ENCODE measurements around the gene TMED7. TPM values are rescaled to one million over a fixed set of nuclear protein-coding genes. Genes with fewer than 3 reads are reported as not detected.

TMED7 gene
- total RNA-seq: 70.9 and 84.6 TPM in 2 replicates

GRCh38 chr5:115625579-115626444 lies at the start of gene TMED7:
Gene TMED7, minus strand, starts transcription at chr5:115626036. Its CDS starts 244 bp downstream, at chr5:115625792.

GRCh38 chr5:115601701-115602590 lies 23.9 kb downstream of the TMED7 start, which contains the start of gene TICAM2:
Gene TICAM2, minus strand, starts transcription at chr5:115602479. Its CDS starts 21,223 bp downstream, at chr5:115581256.

Other genes with a start within 250 kb of the TMED7 start
- gene FEM1C, start 81.3 kb downstream of the TMED7 start, total RNA-seq: 16.2 and 19.4 TPM in 2 replicates
- gene TICAM2, start 23.6 kb downstream of the TMED7 start, total RNA-seq: 2.0 and 4.7 TPM in 2 replicates
- gene CDO1, start 190.6 kb upstream of the TMED7 start, total RNA-seq: 3.5 and 7.2 TPM in 2 replicates
- 25.4 and 31.8 TPM in 2 replicates for gene ATG12, start 215.5 kb upstream of the TMED7 start, total RNA-seq
- gene AP3S1, start 215.9 kb upstream of the TMED7 start, total RNA-seq: 88.8 and 90.1 TPM in 2 replicates